CD4-positive, alpha-beta T cell treated with Interleukin-10 for 1 hour (primary cell): Measurements from ENCODE around the gene ROR2.
"Not testable (repeated sequence)": the region's sequence is repeated elsewhere in the genome, so short reads cannot be mapped to it uniquely, and the experiment has no call there.

Experiments
- DNase-seq: peaks from one replicate; pipeline ENCODE4 v3.0.0-alpha.2; 2020

ROR2 gene

GRCh38 chr9:91541734-91542133 is 408.3 kb downstream of the ROR2 start:
- no peak for DNase-seq

GRCh38 chr9:91540506-91540905 is 409.5 kb downstream of the ROR2 start:
- not testable (repeated sequence) for DNase-seq

GRCh38 chr9:91536211-91536691 is 413.8 kb downstream of the ROR2 start:
- DNase-seq, result no peak

- no peak for DNase-seq
These were observed 415.7 kb downstream of the ROR2 start for GRCh38 chr9:91534374-91534773.

GRCh38 chr9:91533382-91533781 is 416.6 kb downstream of the ROR2 start:
- no peak for DNase-seq

- no peak for DNase-seq
These were observed 417.7 kb downstream of the ROR2 start for GRCh38 chr9:91532325-91532724.

GRCh38 chr9:91530829-91531228 is 419.2 kb downstream of the ROR2 start:
- no peak for DNase-seq

- DNase-seq, result no peak
These were observed 427.5 kb downstream of the ROR2 start for GRCh38 chr9:91522481-91522880.

GRCh38 chr9:91519520-91520277 is 430.3 kb downstream of the ROR2 start:
- DNase-seq, result no peak

GRCh38 chr9:91518462-91518861 is 431.6 kb downstream of the ROR2 start:
- DNase-seq, result no peak

- no peak for DNase-seq
These were observed 432.2 kb downstream of the ROR2 start for GRCh38 chr9:91517801-91518200.

GRCh38 chr9:91517332-91517731 is 432.7 kb downstream of the ROR2 start:
- DNase-seq, result not testable (repeated sequence)

GRCh38 chr9:91516777-91517176 is 433.3 kb downstream of the ROR2 start:
- no peak for DNase-seq

- no peak for DNase-seq
These were observed 433.9 kb downstream of the ROR2 start for GRCh38 chr9:91516081-91516480.

- no peak for DNase-seq
These were observed 434.8 kb downstream of the ROR2 start for GRCh38 chr9:91515074-91515687.
